Mesenchymal stem cell (in vitro differentiated cells and primary cell): ENCODE measurements around the gene EPB42.
"Not testable (repeated sequence)": the region's sequence is repeated elsewhere in the genome, so short reads cannot be mapped to it uniquely, and the experiment has no call there.

Experiments
- DNase-seq: peaks from one replicate; pipeline ENCODE4 v3.0.0-alpha.2; 2013
- H2AFZ ChIP-seq: one replicate; pipeline ENCODE4 v1.6.1; 2013; ENCODE audit warnings: low read depth, mild to moderate bottlenecking, control low read depth, inconsistent platforms, low read length, moderate library complexity
- H2AK5ac ChIP-seq: 2 replicates; pipeline ENCODE4 v1.6.1; 2013; ENCODE audit warnings: low read length, moderate library complexity, mild to moderate bottlenecking, inconsistent platforms; ENCODE audit not compliant: severe bottlenecking
- H2BK120ac ChIP-seq: one replicate; pipeline ENCODE4 v1.6.1; 2013; ENCODE audit warnings: low read depth, mild to moderate bottlenecking, inconsistent platforms, low read length, moderate library complexity
- H2BK12ac ChIP-seq, 2 experiments: one replicate each; pipeline ENCODE4 v1.6.1; 2013; ENCODE audit warnings: inconsistent platforms in 2 of 2, low read length in 2 of 2, mild to moderate bottlenecking in 2 of 2, moderate library complexity in 2 of 2, control low read depth in 1 of 2
- H2BK15ac ChIP-seq: one replicate; pipeline ENCODE4 v1.6.1; 2013; ENCODE audit warnings: mild to moderate bottlenecking, low read depth, inconsistent platforms; ENCODE audit not compliant: poor library complexity, severe bottlenecking
- H2BK5ac ChIP-seq: 2 replicates; pipeline ENCODE4 v1.6.1; 2013; ENCODE audit warnings: low read depth, mild to moderate bottlenecking, low read length, control low read depth, inconsistent platforms; ENCODE audit not compliant: poor library complexity, severe bottlenecking
- H3K14ac ChIP-seq, 2 experiments: one replicate each; pipeline ENCODE4 v1.6.1; 2013; ENCODE audit warnings: inconsistent platforms in 2 of 2, low read length in 2 of 2, control low read depth in 1 of 2, mild to moderate bottlenecking in 1 of 2, moderate library complexity in 1 of 2
- H3K18ac ChIP-seq, 2 experiments: one replicate each; pipeline ENCODE4 v1.6.1; 2013; ENCODE audit warnings: inconsistent platforms in 2 of 2, low read length in 2 of 2, control low read depth in 1 of 2, low read depth in 1 of 2, mild to moderate bottlenecking in 1 of 2
- H3K23ac ChIP-seq, 2 experiments: one replicate each; pipeline ENCODE4 v1.6.1; 2013; ENCODE audit warnings: inconsistent platforms in 2 of 2, low read length in 2 of 2, mild to moderate bottlenecking in 2 of 2, moderate library complexity in 2 of 2, control low read depth in 1 of 2
- H3K27ac ChIP-seq: 2 replicates; pipeline ENCODE4 v1.5.1; 2013; ENCODE audit warnings: mild to moderate bottlenecking, moderate library complexity, low read length, control low read depth, inconsistent platforms; ENCODE audit not compliant: poor library complexity, severe bottlenecking
- H3K27me3 ChIP-seq, 2 experiments: 2 replicates each; pipeline versions ENCODE4 v1.6.1 to v1.7.0; 2013; ENCODE audit warnings: low read length in 2 of 2, mild to moderate bottlenecking in 2 of 2, moderate library complexity in 2 of 2, control low read depth in 1 of 2, inconsistent platforms in 1 of 2; ENCODE audit not compliant: control insufficient read depth in 1 of 2, insufficient read depth in 1 of 2
- H3K36me3 ChIP-seq, 2 experiments: 2 replicates each; pipeline versions ENCODE4 v1.6.1 to v1.7.0; 2013; ENCODE audit warnings: low read length in 2 of 2, control low read depth in 1 of 2, inconsistent platforms in 1 of 2, low read depth in 1 of 2, mild to moderate bottlenecking in 1 of 2; ENCODE audit not compliant: insufficient read depth in 2 of 2, control insufficient read depth in 1 of 2
- H3K4ac ChIP-seq, 2 experiments: one replicate each; pipeline ENCODE4 v1.6.1; 2013; ENCODE audit warnings: inconsistent platforms in 2 of 2, low read length in 2 of 2, mild to moderate bottlenecking in 2 of 2, moderate library complexity in 2 of 2, control low read depth in 1 of 2, low read depth in 1 of 2
- H3K4me1 ChIP-seq: 2 replicates; pipeline ENCODE4 v1.6.1; 2013; ENCODE audit warnings: low read depth, low read length, control low read depth; ENCODE audit not compliant: control insufficient read depth, insufficient read depth
- H3K4me2 ChIP-seq: 2 replicates; pipeline ENCODE4 v1.6.1; 2013; ENCODE audit warnings: low read length, mild to moderate bottlenecking, inconsistent platforms; ENCODE audit not compliant: poor library complexity, severe bottlenecking
- H3K4me3 ChIP-seq, 2 experiments: 2 replicates each; pipeline versions ENCODE4 v1.5.1 to v1.7.0; 2013; ENCODE audit warnings: low read length in 2 of 2, mild to moderate bottlenecking in 2 of 2, control low read depth in 1 of 2, low read depth in 1 of 2; ENCODE audit not compliant: insufficient read depth in 1 of 2
- H3K79me1 ChIP-seq: replicated peaks from 2 replicates; pipeline ENCODE4 v1.6.1; 2013; ENCODE audit warnings: mild to moderate bottlenecking, control low read depth, low read length, inconsistent platforms; ENCODE audit not compliant: poor library complexity, severe bottlenecking
- H3K9ac ChIP-seq: 2 replicates; pipeline ENCODE4 v1.7.0; 2013; ENCODE audit warnings: mild to moderate bottlenecking, low read length, moderate library complexity
- H3K9me3 ChIP-seq: 2 replicates; pipeline ENCODE4 v1.7.0; 2013; ENCODE audit warnings: mild to moderate bottlenecking, low read length; ENCODE audit not compliant: control insufficient read depth
- H4K8ac ChIP-seq: one replicate; pipeline ENCODE4 v1.6.1; 2013; ENCODE audit warnings: inconsistent platforms, mild to moderate bottlenecking, low read length, moderate library complexity
- H4K91ac ChIP-seq: one replicate; pipeline ENCODE4 v1.6.1; 2013; ENCODE audit warnings: mild to moderate bottlenecking, low read length, inconsistent platforms
- WGBS: methylation state at CpG from one replicate; pipeline ENCODE4 v1.1.7; 2013; ENCODE audit warnings: mixed read lengths; 5-methylcytosine and 5-hydroxymethylcytosine counted together

Gene EPB42

DNA sequence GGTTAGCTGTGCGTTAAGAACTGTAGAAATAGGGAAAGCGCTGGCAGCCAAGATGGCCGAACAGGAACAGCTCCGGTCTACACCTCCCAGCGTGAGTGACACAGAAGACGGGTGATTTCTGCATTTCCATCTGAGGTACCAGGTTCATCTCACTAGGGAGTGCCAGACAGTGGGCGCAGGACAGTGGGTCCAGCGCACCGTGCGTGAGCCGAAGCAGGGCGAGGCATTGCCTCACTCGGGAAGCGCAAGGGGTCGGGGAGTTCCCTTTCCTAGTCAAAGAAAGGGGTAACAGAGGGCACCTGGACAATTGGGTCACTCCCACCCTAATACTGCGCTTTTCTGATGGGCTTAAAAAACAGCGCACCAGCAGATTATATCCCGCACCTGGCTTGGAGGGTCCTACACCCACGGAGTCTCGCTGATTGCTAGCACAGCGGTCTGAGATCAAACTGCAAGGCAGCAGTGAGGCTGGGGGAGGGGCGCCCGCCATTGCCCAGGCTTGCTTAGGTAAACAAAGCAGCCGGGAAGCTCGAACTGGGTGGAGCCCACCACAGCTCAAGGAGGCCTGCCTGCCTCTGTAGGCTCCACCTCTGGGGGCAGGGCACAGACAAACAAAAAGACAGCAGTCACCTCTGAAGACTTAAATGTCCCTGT is 45.0 kb downstream of the EPB42 start:
- H3K27ac ChIP-seq, H3K9ac ChIP-seq, H2BK5ac ChIP-seq, H3K4ac ChIP-seq, H2BK12ac ChIP-seq, H2AK5ac ChIP-seq, H3K4me2 ChIP-seq, H3K9me3 ChIP-seq, H4K8ac ChIP-seq, H4K91ac ChIP-seq, H2BK15ac ChIP-seq, DNase-seq, H3K79me1 ChIP-seq, H3K4me1 ChIP-seq, H3K23ac ChIP-seq, H3K27me3 ChIP-seq, H2AFZ ChIP-seq, H3K18ac ChIP-seq, H3K4me3 ChIP-seq, H2BK120ac ChIP-seq, H3K14ac ChIP-seq: not testable (repeated sequence)
- H3K36me3 ChIP-seq = peaks cover 8 to 31% of the 10 kb centered on the region in 2 experiments
- 96% methylated on average over 22 of the region's 25 CpGs for WGBS

DNA sequence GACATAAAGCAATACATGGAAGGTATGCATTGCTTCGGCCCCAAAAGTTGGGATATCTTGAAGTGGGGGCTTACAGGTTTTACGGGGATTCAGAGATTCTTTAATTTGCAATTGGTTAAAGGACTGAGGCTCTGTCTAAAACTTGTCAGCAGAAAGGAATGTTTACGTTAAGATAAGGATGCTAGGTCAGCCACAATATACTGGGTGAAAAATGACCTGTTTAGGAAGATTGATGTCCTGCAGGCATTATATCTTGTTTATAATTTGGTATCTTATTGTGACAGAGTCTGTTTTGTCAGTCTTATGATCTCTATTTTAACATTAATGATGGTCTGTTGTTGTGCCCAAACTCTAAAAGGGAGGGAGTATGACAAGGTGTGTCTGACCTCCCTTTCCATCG is 50.9 kb downstream of the EPB42 start:
- no peak overlapping the region for H3K27ac ChIP-seq
- H2BK12ac ChIP-seq = no peak overlapping the region
- H3K23ac ChIP-seq = no peak overlapping the region
- H3K9me3 ChIP-seq = no peaks in the 10 kb centered on the region
- no peaks in the 10 kb centered on the region for H3K27me3 ChIP-seq
- H3K14ac ChIP-seq = no peak overlapping the region
- no peak overlapping the region for H3K4me3 ChIP-seq
- H2BK120ac ChIP-seq = no peak overlapping the region
- H4K8ac ChIP-seq = no peak overlapping the region
- no peak overlapping the region for H2BK5ac ChIP-seq
- H3K79me1 ChIP-seq = no peaks in the 10 kb centered on the region
- peak; percentile 24 for DNase-seq
- no peak overlapping the region for H4K91ac ChIP-seq
- H2AFZ ChIP-seq = no peak overlapping the region
- H3K4me1 ChIP-seq = peaks cover 4% of the 10 kb centered on the region
- no peak overlapping the region for H2BK15ac ChIP-seq
- peaks cover 0 to 36% of the 10 kb centered on the region in 2 experiments for H3K36me3 ChIP-seq
- no peak overlapping the region for H3K4me2 ChIP-seq
- 66% methylated on average over 4 of the region's 4 CpGs for WGBS
- no peak overlapping the region for H2AK5ac ChIP-seq
- no peak overlapping the region for H3K9ac ChIP-seq
- H3K18ac ChIP-seq = no peak overlapping the region
- no peak overlapping the region for H3K4ac ChIP-seq

DNA sequence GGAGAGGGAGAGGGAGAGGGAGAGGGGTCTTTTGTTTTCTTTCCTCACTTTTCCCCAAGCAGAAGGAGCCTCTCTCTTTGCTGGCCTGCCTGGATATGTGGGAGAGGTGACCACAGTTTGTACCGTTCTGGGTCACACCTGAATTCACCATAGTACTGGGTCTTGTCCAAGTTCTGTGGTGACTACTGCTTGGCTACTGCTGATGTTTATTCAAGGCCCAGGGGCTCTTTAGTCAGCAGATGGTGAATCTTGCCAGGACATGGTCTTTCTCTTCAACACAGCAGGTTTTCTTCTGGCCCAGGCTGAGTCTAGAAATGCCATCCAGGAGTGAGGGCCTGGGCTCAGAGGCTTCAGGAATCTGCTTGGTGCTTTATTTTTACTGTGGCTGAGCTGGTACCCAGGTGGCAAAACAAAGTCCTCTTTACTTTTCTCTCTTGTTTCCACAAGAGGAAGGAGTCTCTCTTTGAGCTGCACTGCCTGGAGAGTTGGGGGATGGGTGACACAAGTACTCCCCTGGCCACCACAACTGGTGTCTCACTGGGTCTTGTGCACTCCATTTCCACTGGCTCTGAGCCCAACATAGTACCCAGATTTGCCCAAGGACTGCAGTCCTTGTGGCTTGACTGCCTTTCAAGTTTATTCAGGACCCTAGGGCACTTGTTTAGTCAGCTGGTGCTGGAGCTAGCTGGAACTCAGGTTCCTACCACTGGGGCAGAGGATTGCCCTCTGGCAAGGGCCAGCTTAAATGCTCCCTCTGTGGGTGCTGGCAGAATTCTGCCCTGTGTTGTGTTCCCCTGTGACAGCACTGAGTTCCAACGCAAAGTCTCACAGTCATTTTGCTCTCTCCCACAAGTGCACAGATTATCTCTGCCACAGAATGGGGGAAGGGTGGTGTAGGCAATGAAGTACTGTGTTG is 52.4 kb downstream of the EPB42 start:
- H3K4me2 ChIP-seq = no peak overlapping the region
- 76% methylated on average over 2 of the region's 2 CpGs for WGBS

DNA sequence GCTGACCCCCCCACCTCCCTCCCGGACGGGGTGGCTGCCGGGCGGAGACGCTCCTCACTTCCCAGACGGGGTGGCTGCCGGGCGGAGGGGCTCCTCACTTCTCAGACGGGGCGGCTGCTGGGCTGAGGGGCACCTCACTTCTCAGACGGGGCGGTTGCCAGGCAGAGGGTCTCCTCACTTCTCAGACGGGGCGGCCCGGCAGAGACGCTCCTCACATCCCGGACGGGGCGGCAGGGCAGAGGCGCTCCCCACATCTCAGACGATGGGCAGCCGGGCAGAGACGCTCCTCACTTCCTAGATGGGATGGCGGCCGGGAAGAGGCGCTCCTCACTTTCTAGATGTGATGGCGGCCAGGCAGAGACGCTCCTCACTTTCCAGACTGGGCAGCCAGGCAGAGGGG is 53.6 kb downstream of the EPB42 start:
- H3K36me3 ChIP-seq = peaks cover 0 to 35% of the 10 kb centered on the region in 2 experiments
- not testable (repeated sequence) for H3K9me3 ChIP-seq, H3K9ac ChIP-seq, H3K4me1 ChIP-seq, H2BK5ac ChIP-seq, H3K27me3 ChIP-seq, H4K8ac ChIP-seq, H3K27ac ChIP-seq, H2BK12ac ChIP-seq, DNase-seq, H2AFZ ChIP-seq, H3K4me2 ChIP-seq, H3K18ac ChIP-seq, H2BK120ac ChIP-seq, H3K14ac ChIP-seq, H3K79me1 ChIP-seq, H3K4me3 ChIP-seq, H2AK5ac ChIP-seq, H4K91ac ChIP-seq, H3K23ac ChIP-seq, H2BK15ac ChIP-seq, H3K4ac ChIP-seq
- WGBS = 99% methylated on average over 11 of the region's 28 CpGs

More for the DNA sequence above, 52.4 kb downstream of the EPB42 start:
- Histone ChIP-seq H2BK5ac (no peak overlapping the region), H3K23ac (no peak overlapping the region), H2BK12ac (no peak overlapping the region), H3K79me1 (no peaks in the 10 kb centered on the region), H3K36me3 (peaks cover 0 to 41% of the 10 kb centered on the region in 2 experiments), H3K18ac (peak overlapping the region in 1 of 2 experiments; percentile 40), H3K4me3 (no peak overlapping the region), H3K14ac (no peak overlapping the region), H2BK120ac (no peak overlapping the region), H3K27me3 (no peaks in the 10 kb centered on the region), H3K9ac (peak overlapping the region; percentile 41), H3K9me3 (no peaks in the 10 kb centered on the region), H2BK15ac (no peak overlapping the region), H3K27ac (no peak overlapping the region), H3K4me1 (peaks cover 4% of the 10 kb centered on the region), H4K8ac (no peak overlapping the region), H4K91ac (peak overlapping the region; percentile 45), H2AK5ac (no peak overlapping the region), H2AFZ (no peak overlapping the region), H3K4ac (no peak overlapping the region)
- DNase-seq = peak; percentile 32
